H1 (cell line): Measurements from ENCODE around the gene MSI2. TPM values are rescaled to one million over a fixed set of nuclear protein-coding genes. Genes with fewer than 3 reads are reported as not detected.

Experiments
- ASH2L ChIP-seq: fragments of 200-600, 300-600 bp; sonication (generic); IDR thresholded peaks from one replicate; pipeline ENCODE4 v1.7.1; 2017; ENCODE audit warnings: low read length
- BRCA1 ChIP-seq: IDR thresholded peaks from 2 replicates; pipeline ENCODE4 v1.6.1; 2012; ENCODE audit warnings: low read depth, low read length, improper control_type of control experiment
- CHD2 ChIP-seq: IDR thresholded peaks from 2 replicates; pipeline ENCODE4 v1.6.1; 2012; ENCODE audit warnings: low read length, improper control_type of control experiment
- E2F6 ChIP-seq: IDR thresholded peaks from 2 replicates; pipeline ENCODE4 v1.6.1; 2012; ENCODE audit warnings: inconsistent platforms
- FOSL1 ChIP-seq: IDR thresholded peaks from 2 replicates; pipeline ENCODE4 v1.6.1; 2011; ENCODE audit warnings: mild to moderate bottlenecking, low read depth, low read length, moderate library complexity; ENCODE audit not compliant: insufficient read depth
- HDAC2 ChIP-seq, 2 experiments: fragments of 300-600 bp in 1 of 2; sonication (generic) in 1 of 2; IDR thresholded peaks; 2 replicates each; pipeline ENCODE4 v1.6.1; 2011 to 2012; ENCODE audit warnings: low read depth in 2 of 2, low read length in 2 of 2, mild to moderate bottlenecking in 2 of 2, moderate library complexity in 2 of 2, borderline replicate concordance in 1 of 2, inconsistent platforms in 1 of 2
- HDAC6 ChIP-seq: IDR thresholded peaks from one replicate; pipeline ENCODE4 v1.7.1; 2012; ENCODE audit warnings: low read depth, mild to moderate bottlenecking, inconsistent platforms, low read length, moderate library complexity
- MAX ChIP-seq: IDR thresholded peaks from 2 replicates; pipeline ENCODE4 v1.6.1; 2012; ENCODE audit warnings: inconsistent platforms
- RNF2 ChIP-seq: fragments of 200-900, 300-1000 bp; sonication (generic); IDR thresholded peaks from 2 replicates; pipeline ENCODE4 v1.7.1; 2016; ENCODE audit warnings: borderline replicate concordance, low read depth, mild to moderate bottlenecking, antibody characterized with exemption, low read length; ENCODE audit not compliant: poor library complexity, severe bottlenecking; ENCODE audit errors: missing control alignments
- polyA plus RNA-seq, 7 experiments: library from polyadenylated mRNA; depleted of rRNA in 3 of 7; stranded (reverse) in 5 of 7; unstranded in 2 of 7; fragments of >200 nt in 5 of 7; fragments of 200-250 nt in 2 of 7; gene quantifications; 1 replicate in 5 of 7; 2 replicates in 1 of 7; 4 replicates in 1 of 7; pipeline versions ENCODE4 v1.2.1 to v1.2.3, GENCODE V29; 2011 to 2013; ENCODE audit warnings: missing spikeins in 2 of 7, mixed read lengths in 2 of 7
- total RNA-seq: library from RNA; stranded (reverse); fragmentation: NEBNext Ultra II Directional; extraction: Animal tissue kit (Norgen Biotek cat#: 25700); gene quantifications from 2 replicates; pipeline ENCODE4 v1.2.1, GENCODE V29; 2021

MSI2 gene
- total and polyA plus RNA-seq, 2 of the 8 experiments (the other 6 are each of a cell fraction or from before 2014, with no cell fraction given): 36.7 to 80.6 TPM

GRCh38 chr17:57442914-57443571, 186.7 kb downstream of the MSI2 start (continued):
- TF ChIP-seq RNF2: no peak
- no peak for TF ChIP-seq E2F6
- TF ChIP-seq CHD2: no peak
- TF ChIP-seq HDAC6: no peak
- TF ChIP-seq FOSL1: no peak
- no peak for TF ChIP-seq MAX
- no peak for TF ChIP-seq BRCA1
- TF ChIP-seq ASH2L: no peak
- TF ChIP-seq HDAC2 (IDR thresholded peaks at IDR 0.05; ENCODE audit: borderline replicate concordance in 1 of 2, low read depth in 2 of 2, low read length in 2 of 2): no peak
